ENCODE measurements around the gene LCN12.

DNA sequence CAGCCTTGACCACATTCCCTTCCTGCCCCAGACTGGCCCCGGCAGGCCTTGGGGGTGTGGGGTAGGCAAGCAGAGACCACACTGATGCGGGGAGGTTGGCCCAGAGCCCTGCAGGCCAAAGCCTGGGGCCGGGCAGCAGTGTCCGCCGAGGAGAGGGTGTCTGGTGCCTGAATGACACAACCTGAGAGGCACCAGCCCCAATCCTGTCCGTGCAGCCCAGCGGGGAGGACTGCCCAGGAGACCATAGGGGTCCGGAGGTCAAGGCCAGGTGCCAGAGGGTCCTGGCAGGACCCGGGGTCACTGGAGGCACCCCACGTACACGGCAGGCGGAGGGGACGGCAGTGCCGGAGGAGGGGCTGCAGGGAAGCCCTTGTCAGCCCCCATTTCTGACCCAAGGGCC is 19.7 kb downstream of the LCN12 start:
- TF ChIP-seq, protein P1, sequence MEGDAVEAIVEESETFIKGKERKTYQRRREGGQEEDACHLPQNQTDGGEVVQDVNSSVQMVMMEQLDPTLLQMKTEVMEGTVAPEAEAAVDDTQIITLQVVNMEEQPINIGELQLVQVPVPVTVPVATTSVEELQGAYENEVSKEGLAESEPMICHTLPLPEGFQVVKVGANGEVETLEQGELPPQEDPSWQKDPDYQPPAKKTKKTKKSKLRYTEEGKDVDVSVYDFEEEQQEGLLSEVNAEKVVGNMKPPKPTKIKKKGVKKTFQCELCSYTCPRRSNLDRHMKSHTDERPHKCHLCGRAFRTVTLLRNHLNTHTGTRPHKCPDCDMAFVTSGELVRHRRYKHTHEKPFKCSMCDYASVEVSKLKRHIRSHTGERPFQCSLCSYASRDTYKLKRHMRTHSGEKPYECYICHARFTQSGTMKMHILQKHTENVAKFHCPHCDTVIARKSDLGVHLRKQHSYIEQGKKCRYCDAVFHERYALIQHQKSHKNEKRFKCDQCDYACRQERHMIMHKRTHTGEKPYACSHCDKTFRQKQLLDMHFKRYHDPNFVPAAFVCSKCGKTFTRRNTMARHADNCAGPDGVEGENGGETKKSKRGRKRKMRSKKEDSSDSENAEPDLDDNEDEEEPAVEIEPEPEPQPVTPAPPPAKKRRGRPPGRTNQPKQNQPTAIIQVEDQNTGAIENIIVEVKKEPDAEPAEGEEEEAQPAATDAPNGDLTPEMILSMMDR (conservative IDR thresholded peaks at IDR 0.05 in 1 of 2, IDR thresholded peaks at IDR 0.05 in 1 of 2; ENCODE audit: low read depth in 1 of 2, low read length in 2 of 2), result no peak
- no peak for TF ChIP-seq EZH2 (IDR thresholded peaks at IDR 0.05; ENCODE audit: low read length, missing control alignments)
